Activated T-helper 1 cell treated with anti-CD3 and anti-CD28 coated beads, Interleukin-12 subunit alpha, Interleukin-12 subunit beta, Interleukin-2, Interleukin-4 antibody, amounts not matched to agents 30 ng/mL and 10 ng/mL and 1 ng/mL, durations not matched to agents 14 hours and 24 hours and 36 hours (primary cell): ENCODE results near the gene SLC44A5. TPM values are rescaled to one million over a fixed set of nuclear protein-coding genes. Genes with fewer than 3 reads are reported as not detected.

ENCODE experiments used
- DNase-seq: peaks from one replicate; pipeline ENCODE4 v3.0.0; 2021; ENCODE audit warnings: low spot score
- H3K27ac Mint-ChIP-seq: one replicate; pipeline ENCODE4 v1.8.0; 2021; ENCODE audit warnings: mild to moderate bottlenecking, mixed read lengths
- H3K27me3 Mint-ChIP-seq: one replicate; pipeline ENCODE4 v1.8.0; 2022; ENCODE audit warnings: mild to moderate bottlenecking, moderate library complexity, mixed read lengths; ENCODE audit not compliant: insufficient read depth
- H3K36me3 Mint-ChIP-seq: one replicate; pipeline ENCODE4 v1.8.0; 2021; ENCODE audit warnings: low read depth, mixed read lengths
- H3K4me1 Mint-ChIP-seq: one replicate; pipeline ENCODE4 v1.8.0; 2021; ENCODE audit warnings: low read depth, mixed read lengths
- H3K4me3 Mint-ChIP-seq: one replicate; pipeline ENCODE4 v1.8.0; 2021; ENCODE audit warnings: mild to moderate bottlenecking, moderate library complexity, mixed read lengths
- H3K9me3 Mint-ChIP-seq: one replicate; pipeline ENCODE4 v1.8.0; 2021; ENCODE audit warnings: mixed read lengths
- intact Hi-C: fragments of 100-400 bp; cut with micrococcal nuclease; formaldehyde crosslinking; loops from one replicate; pipeline ENCODE4 v1.15.1; 2024
- total RNA-seq: library from RNA; stranded (reverse); gene quantifications from 2 replicates; pipeline ENCODE4 v1.2.3, GENCODE V29; 2022

SLC44A5 gene
- total RNA-seq, 1 donor from 2014 or later = not detected

- Mint-ChIP-seq H3K27ac (no peak overlapping the region), H3K4me3 (no peak overlapping the region), H3K36me3 (no peaks in the 10 kb centered on the region), H3K27me3 (peaks cover 2% of the 10 kb centered on the region), H3K9me3 (peaks cover 5% of the 10 kb centered on the region), H3K4me1 (no peaks in the 10 kb centered on the region)
- no peak for DNase-seq
- intact Hi-C loops = no loop called here
Measured at GRCh38 chr1:75174031-75174760, 436.7 kb downstream of the SLC44A5 start.

- Mint-ChIP-seq H3K4me3 (no peak overlapping the region), H3K9me3 (no peaks in the 10 kb centered on the region), H3K4me1 (no peaks in the 10 kb centered on the region), H3K27ac (no peak overlapping the region), H3K27me3 (peaks cover 2% of the 10 kb centered on the region), H3K36me3 (no peaks in the 10 kb centered on the region)
- intact Hi-C loops = no loop called here
- DNase-seq = no peak
Measured at GRCh38 chr1:75172556-75172955, 438.4 kb downstream of the SLC44A5 start.

GRCh38 chr1:75171876-75172275 is 439.0 kb downstream of the SLC44A5 start:
- no peaks in the 10 kb centered on the region for H3K4me1 Mint-ChIP-seq
- H3K4me3 Mint-ChIP-seq = no peak overlapping the region
- H3K27ac Mint-ChIP-seq = no peak overlapping the region
- H3K36me3 Mint-ChIP-seq = no peaks in the 10 kb centered on the region
- DNase-seq = no peak
- peaks cover 2% of the 10 kb centered on the region for H3K27me3 Mint-ChIP-seq
- intact Hi-C loops = no loop called here
- H3K9me3 Mint-ChIP-seq = no peaks in the 10 kb centered on the region

GRCh38 chr1:75170981-75171380 is 439.9 kb downstream of the SLC44A5 start:
- Mint-ChIP-seq H3K27ac (no peak overlapping the region), H3K9me3 (no peaks in the 10 kb centered on the region), H3K36me3 (no peaks in the 10 kb centered on the region), H3K4me1 (no peaks in the 10 kb centered on the region), H3K27me3 (no peaks in the 10 kb centered on the region), H3K4me3 (no peak overlapping the region)
- DNase-seq = no peak
- intact Hi-C loops = no loop called here

- Mint-ChIP-seq H3K27ac (no peak overlapping the region), H3K4me1 (no peaks in the 10 kb centered on the region), H3K4me3 (no peak overlapping the region), H3K36me3 (no peaks in the 10 kb centered on the region), H3K9me3 (no peaks in the 10 kb centered on the region), H3K27me3 (no peaks in the 10 kb centered on the region)
- no peak for DNase-seq
- intact Hi-C loops = no loop called here
Measured at GRCh38 chr1:75170011-75170410, 440.9 kb downstream of the SLC44A5 start.

GRCh38 chr1:75166821-75167220 is 444.1 kb downstream of the SLC44A5 start:
- H3K4me1 Mint-ChIP-seq = no peaks in the 10 kb centered on the region
- H3K36me3 Mint-ChIP-seq = no peaks in the 10 kb centered on the region
- no peak overlapping the region for H3K27ac Mint-ChIP-seq

GRCh38 chr1:75165264-75165663 is 445.6 kb downstream of the SLC44A5 start:
- Mint-ChIP-seq H3K4me1 (no peaks in the 10 kb centered on the region), H3K36me3 (no peaks in the 10 kb centered on the region), H3K9me3 (no peaks in the 10 kb centered on the region), H3K4me3 (no peak overlapping the region), H3K27me3 (no peaks in the 10 kb centered on the region), H3K27ac (no peak overlapping the region)
- intact Hi-C loops = no loop called here
- no peak for DNase-seq

More at GRCh38 chr1:75166821-75167220, 444.1 kb downstream of the SLC44A5 start:
- intact Hi-C loops = no loop called here
- no peak for DNase-seq
- H3K9me3 Mint-ChIP-seq = no peaks in the 10 kb centered on the region
- no peak overlapping the region for H3K4me3 Mint-ChIP-seq
- H3K27me3 Mint-ChIP-seq = no peaks in the 10 kb centered on the region

GRCh38 chr1:75159154-75159553 is 451.8 kb downstream of the SLC44A5 start:
- intact Hi-C loops = no loop called here
- no peak for DNase-seq
- Mint-ChIP-seq H3K4me1 (no peaks in the 10 kb centered on the region), H3K9me3 (no peaks in the 10 kb centered on the region), H3K27ac (no peak overlapping the region), H3K27me3 (no peaks in the 10 kb centered on the region), H3K36me3 (no peaks in the 10 kb centered on the region), H3K4me3 (no peak overlapping the region)

Other genes with a start within 250 kb of the SLC44A5 start
- 53.2 and 54.8 TPM in 2 replicates for gene ACADM, start 113.6 kb upstream of the SLC44A5 start, total RNA-seq
- gene RABGGTB, start 175.1 kb upstream of the SLC44A5 start, total RNA-seq = 233 and 240 TPM in 2 replicates
- 0.39 and 0.54 TPM in 2 replicates for gene MSH4, start 185.8 kb upstream of the SLC44A5 start, total RNA-seq